Dermis blood vessel endothelial cell (primary cell): ENCODE data around the gene PTP4A2. TPM values are rescaled to one million over a fixed set of nuclear protein-coding genes. Genes with fewer than 3 reads are reported as not detected.
"Not testable (repeated sequence)": the region's sequence is repeated elsewhere in the genome, so short reads cannot be mapped to it uniquely, and the experiment has no call there.

Experiments
- DNase-seq: peaks from one replicate; pipeline ENCODE4 v3.0.0; 2010
- total RNA-seq: library from RNA; depleted of rRNA; stranded (reverse); fragments of >200 nt; gene quantifications from 2 replicates; pipeline ENCODE4 v1.2.3, GENCODE V29; 2014

PTP4A2 gene
- total RNA-seq, 1 donor from 2014 or later: 199 TPM

DNA sequence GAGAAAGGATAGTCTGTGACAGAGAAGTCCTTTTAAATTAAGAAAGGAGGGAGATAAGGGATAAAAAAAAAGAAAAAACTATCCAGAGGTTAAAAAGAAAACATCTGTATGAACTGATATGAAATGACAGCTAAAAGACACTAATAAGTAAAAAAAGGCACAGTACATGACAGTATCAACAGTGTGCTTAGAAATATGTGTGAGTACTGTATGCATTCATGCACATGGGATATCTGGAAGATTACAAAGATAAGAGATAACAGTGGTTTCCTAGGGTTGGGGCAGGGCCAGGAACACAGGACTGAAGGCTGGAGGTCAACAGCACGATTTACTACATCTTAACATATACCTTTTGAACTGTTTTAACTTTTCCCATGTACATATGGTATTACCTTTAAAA lies 13.3 kb downstream of the PTP4A2 start:
- DNase-seq: peak; percentile 28

DNA sequence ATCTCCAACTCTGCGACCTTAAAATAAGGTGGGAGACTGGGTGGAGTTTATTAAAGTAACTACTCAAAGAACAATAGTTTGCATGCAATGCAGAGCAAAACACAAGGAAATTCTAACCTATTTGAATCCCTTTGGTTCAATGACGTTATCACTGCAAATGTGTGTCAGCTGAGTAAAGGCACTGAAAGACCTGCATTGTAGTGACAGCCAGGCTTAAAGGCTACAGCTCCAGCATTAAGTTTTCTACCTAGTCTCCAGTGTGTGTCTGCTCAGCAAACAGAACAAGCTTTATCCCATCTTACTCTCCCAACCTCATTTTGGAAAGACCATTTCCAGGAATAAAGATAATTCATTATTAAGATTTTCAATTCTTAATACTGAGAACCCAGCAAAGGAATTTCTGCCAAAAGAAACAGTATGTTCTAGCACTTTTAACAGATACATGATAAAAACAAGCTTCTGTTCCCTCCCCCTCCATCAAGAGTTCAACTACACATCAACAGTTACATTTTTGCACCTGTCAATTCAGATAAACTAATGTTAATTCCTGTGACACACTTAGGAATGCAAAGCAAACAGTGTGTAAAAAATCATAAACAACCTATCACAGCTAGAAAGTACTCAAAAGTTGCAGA lies 14.2 kb downstream of the PTP4A2 start:
- DNase-seq: peak; percentile 44

DNA sequence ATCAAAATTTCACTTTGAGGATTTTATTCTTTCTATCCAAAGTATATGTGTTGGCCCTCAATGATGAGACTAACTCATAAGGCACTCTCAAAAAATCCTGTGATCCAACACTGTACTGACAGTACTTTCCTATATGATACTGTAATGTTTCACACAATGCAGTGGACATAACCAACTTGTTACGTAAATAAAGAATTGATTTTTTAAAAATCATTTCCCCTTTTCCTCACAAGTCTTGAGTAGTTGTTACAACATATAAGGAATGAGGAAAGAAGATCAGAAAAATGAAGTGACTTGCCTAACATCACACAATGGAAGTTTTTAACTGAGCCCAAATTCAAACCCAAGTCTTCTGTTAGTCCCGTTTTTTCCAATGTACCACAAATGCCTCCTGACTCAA lies 17.2 kb downstream of the PTP4A2 start:
- no peak for DNase-seq

DNA sequence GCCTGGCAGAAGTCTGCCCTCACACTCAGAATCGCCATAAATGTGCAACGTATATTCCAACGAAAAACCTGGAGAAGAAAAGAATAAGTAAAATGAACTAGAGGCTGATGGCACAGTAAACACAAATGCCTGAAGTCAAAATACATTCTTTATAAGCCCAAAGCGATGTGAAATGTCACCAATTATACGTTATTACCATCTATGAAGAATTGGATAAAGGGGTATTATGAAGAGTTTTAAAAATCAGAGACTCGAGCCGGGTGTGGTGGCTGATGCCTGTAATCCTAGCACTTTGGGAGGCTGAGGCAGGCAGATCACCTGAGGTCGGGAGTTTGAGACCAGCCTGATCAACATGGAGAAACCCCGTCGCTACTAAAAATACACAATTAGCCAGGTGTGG lies 18.6 kb downstream of the PTP4A2 start:
- no peak for DNase-seq

DNA sequence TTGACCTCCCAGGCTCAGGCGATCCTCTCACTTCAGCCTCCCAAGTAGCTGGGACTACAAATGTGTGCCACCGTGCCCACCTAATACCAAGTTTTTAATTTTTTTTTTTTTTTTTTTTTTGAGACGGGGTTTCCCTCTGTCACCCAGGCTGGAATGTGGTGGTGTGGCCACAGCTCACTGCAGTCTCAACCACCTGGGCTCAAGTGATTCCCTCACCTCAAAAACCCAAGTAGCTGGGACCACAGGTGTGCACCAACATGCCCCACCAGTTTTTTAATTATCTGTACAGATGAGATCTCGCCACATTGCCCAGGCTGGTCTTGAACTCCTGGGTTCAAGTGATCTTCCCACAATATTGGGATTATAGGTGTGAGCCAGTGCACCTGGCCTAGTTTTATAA lies 22.7 kb downstream of the PTP4A2 start:
- DNase-seq: no peak

DNA sequence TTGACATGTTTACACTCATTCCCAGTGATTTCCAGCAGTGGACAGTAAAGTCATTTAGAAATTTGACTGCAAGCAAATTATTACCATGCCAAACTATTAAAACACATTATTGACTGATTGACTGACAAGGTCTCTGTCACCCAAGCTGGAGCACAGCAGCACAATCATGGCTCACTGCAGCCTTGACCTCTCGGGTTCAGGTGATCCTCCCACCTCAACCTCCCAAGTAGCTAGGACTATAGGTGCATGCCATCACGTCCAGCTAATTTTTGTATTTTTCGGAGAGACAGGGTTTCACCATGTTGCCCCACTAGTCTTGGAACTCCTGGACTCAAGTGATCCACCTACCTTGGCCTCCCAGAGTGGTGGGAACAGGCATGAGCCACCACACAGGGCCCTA lies 24.2 kb downstream of the PTP4A2 start:
- no peak for DNase-seq

DNA sequence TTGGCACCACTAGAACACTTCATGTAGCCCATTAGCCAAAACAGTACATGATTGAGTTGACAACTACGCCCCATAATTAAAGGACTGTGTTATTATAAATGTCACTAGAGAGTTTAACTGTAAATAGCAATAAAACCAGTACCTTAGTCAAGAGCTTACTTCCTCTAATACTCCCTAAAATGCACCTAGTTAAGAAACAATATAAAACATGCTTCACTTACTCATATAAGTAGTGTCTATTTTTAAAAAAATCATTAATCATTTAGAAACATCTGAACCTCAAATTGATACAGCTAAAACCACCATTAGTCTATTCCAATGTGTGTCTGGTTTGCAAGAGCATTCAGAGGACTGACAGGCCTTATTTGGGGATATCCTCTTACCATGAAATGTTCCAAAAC lies 25.3 kb downstream of the PTP4A2 start:
- DNase-seq: no peak

DNA sequence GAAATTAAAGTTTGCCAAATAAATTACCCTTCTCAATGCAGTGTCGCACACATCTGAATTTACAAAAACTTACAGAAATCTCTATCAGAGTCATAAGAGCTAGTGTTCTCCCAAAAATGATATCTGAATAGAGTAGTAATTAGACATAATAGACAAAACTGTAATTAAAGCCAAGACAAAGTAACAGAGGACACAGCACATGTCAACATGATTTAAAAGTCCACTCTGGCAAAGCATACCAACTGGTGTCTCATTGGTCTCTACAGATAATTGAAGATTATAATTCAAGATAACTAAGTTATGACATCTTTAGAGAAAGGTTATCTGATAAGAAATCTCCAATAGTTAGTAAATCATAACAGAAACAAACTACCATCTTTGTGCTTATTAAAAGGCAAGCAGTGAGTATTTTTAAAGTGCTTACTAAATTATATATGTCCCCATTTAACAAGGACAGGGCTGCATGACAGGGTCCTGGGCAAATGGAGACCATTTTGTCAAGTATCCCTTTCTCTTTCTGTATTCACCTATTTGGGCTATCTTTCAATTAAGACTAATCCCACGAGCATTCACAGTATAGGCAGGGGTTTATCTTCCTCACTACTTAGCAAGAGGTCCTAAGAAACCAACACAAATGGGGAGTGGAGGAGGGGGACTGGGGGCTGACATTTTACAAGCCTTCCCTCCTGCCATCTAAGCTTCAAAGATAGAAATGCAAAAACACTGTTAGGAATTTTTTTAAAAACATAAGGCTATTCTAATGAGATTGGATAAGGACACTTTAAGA lies 26.0 kb downstream of the PTP4A2 start:
- no peak for DNase-seq

DNA sequence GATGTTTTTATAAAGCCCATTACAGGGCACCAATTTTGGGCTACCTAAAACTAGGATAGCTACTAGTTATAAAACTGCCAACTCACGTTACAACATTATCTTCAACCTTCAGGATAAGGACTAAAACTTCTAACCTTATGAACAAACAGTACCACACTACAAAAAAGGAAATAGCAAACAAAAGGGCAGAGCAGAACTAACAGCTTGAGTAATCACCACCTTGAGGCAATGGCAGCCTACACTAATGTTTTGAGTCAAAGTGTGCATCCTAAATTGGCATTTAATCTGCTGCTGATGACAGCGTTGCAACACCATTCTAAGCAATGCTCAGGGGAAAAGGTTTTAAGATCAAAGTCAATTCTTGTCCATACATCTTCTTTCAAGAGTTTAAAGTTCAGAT lies 27.2 kb downstream of the PTP4A2 start:
- DNase-seq: peak; percentile 12

DNA sequence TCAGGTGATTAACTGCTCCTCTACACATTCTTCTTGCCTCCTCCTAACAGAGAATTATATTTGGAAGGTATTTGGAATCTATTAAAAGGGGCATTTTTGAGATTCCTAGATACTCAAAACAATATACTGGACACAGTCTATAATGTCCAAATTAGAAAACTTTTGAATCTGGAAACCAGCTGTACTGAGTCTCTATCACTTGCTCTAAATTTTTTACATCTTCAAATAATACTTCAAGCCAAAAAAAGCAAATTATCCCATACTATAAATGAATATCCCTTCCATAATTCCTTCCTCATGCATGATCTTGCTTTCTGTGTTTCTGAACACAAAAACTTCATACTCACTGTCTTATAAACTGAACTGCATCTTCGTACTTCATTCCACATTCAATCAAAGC lies 28.5 kb downstream of the PTP4A2 start:
- DNase-seq: no peak

DNA sequence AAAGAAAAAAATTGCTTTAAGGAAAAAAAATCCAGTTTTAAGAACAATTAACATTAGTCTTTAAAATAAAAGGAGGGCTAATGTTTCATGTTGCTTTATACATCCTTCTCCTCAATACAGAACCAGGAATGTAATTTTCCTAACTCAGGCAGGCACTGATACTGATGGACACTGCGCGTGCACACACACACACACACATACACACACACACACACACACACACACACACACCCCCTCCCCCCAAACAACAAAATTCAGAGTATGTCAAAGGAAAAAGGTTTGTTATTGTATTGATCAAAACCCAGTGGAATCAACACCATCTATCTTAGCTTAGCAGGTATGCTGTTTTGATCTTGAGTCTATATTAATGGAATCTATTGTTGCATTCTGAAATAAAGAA lies 31.6 kb downstream of the PTP4A2 start:
- no peak for DNase-seq

DNA sequence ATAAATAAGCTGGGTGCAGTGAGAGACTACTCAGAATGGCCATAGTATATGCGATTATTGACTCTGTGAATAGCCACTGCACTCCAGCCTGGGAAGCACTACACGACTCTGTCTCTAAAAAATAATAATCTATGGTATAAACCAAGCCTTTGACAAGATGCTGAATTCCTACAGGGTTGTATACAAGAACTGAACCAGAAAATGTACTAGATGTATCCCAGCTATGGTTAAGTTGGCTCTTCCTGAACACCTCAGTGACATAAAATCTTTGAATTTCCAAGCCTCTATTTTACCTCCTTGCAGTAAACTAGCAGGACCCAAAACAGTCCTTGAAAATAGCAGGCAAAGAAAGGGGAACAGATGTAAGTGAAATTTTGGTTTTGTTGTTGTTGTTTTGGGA lies 32.5 kb downstream of the PTP4A2 start:
- no peak for DNase-seq

DNA sequence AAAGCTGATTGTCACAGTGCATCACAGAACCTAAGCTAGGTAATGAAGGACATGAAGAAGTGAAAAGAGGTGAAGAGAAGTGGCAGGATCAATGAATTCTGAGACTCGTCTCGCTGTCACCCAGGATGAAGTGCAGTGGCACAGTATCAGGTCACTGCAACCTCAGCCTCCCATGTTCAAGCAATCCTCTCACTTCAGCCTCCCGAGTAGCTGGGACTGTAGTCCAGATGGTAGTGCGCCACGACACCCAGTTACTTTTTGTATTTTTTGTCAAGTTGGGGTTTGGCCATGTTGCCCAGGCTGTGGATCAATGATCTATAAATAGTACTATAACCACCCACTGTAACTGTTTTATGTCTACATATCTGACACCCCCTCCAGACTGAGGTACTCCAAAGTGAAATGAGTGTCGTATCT lies 33.1 kb downstream of the PTP4A2 start:
- no peak for DNase-seq

DNA sequence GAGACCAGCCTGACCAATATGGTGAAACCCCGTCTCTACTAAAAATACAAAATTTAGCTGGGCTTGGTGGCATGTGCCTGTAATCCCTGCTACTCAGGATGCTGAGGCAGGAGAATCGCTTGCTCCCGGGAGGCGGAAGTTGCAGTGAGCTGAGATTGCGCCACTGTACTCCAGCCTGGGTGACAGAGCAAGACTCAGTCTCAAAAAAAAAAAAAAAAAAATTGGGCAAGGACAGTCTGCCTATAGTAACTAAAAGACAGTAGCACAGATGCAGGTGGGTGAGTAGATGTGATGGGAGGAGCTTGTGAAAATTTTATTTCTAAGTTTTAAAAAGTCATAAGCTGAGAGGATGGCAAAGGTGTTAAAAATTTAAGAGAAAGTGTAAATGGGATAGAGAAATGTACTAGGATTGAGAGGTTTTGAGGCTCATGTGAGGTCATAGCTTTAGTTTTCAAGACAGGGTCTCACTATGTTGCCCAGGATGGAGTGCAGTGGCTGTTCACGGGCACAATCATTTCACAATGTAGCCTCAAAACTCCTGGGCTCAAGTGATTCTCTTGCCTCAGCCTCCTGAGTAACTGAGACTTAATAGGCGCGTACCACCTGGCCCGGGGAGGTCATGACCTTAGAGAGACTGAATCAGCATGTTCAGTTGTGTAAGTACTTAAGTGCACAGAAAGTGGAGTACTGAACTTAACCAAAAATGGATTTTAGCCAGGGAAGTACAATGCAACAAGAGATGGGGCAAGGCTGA lies 33.7 kb downstream of the PTP4A2 start:
- no peak for DNase-seq

DNA sequence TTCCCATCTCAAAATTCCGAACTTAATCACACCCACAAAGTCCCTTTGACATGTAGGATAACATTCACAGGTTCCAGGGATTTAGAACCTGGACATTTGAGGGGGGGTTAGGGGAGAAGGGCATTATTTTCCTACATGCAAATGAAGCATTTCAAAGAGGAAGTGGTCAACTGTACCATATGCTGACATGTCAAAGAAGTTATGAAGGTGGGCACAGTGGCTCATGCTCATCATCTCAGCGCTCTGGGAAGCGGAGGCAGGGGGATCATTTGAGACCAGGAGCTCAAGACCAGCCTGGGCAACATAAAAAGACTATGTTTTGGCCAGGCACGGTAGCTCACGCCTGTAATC lies 35.7 kb downstream of the PTP4A2 start:
- no peak for DNase-seq

DNA sequence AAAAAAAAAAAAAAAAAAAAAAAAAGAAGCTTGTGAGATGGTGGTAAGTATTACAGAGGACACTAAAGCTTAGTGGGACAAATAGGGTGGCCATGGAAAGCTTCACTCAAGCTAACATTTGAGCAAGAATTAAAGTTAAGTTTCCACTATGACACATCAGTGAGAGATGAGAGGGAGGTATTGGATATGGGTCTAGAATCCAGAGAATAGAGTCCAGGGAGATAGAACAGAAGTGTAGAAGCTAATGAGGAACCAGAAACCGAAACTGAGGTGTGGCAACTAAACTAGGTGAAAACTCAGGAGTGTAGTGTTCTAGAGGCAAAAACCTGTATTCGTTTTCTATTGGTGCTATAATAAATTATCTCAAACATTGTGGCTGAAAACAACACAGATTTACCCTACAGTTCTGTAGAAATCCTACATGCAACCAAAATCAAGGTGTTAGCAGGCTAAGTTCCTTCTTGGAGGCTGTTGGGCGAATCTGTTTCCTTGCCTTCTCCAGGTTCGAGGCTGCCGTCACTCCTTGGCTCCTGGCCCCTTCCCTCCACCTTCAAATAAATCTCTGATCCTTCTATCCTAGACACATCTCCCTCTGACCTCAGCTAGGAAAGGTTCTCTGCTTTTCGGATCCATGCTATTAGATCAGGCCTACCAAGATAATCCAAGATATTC lies 36.2 kb downstream of the PTP4A2 start:
- no peak for DNase-seq

DNA sequence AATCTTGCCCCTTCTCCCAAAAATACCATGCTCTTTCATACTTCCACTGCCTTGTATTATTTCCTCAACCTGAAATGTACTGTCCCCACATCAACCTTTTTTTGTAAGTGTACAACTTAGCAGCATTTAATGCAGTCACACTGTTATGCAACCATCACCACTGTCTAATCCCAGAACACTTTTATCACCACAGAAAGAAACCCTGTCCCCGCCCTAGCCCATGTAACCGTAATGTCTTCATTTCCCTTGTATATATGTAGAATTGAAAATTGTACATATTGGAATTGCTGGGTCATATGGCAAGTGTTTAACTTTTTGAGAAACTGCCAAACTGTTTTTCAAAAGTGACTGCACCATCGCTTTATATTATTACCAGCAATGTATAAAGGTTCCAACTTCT lies 37.4 kb downstream of the PTP4A2 start:
- DNase-seq: no peak

DNA sequence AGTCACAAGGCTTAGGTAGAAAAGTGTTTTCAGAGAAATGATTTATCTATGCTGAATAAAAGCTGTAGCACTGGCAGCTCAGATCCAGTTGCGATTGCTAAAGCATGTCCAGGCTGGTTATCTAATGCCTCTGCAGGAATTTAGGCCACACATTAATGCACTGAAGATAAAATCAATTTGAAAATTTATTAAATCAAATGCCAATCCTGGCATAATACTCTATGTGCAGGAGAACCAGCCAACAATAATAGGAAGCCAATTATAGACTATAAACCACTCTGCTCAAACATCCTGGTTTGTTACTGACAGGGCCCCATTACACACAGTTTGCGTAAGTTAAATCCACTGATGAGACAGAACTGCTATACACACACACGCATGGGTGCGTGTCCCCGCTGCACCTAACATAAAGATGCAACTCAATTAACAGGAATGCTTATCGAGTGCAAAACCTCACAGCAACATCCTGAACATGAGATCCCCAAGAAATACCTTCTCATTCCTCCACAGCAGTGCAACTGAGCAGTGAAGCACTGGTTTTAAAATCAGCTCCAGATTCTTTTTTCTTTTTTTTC lies 40.6 kb downstream of the PTP4A2 start:
- DNase-seq: peak; percentile 46

DNA sequence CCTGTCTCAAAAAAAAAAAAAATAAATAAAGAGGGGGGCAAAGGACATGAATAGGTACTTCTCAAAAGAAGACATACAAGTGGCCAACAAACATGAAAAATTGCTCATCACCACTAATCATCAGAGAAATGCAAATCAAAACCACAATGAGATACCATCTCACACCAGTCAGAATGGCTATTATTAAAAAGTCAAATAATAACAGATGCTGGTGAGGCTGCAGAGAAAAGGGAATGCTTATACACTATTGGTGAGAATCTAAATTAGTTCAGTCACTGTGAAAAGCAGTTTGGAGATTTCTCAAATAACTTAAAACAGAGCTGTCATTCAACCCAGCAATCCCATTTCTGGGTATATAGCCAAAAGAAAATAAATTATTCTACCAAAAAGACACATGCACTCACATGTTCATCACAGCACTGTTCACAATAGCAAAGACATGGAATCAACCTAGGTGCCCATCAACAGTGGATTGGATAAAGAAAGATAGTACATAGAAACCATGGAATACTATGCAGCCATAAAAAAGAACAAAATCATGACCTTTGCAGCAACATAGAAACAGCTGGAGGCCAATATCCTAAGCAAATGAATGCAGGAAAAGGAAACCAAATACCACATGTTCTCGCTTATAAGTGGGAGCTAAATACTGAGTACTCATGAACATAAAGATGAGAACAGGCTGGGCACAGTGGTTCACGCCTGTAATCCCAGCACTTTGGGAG lies 42.5 kb downstream of the PTP4A2 start:
- not testable (repeated sequence) for DNase-seq

DNA sequence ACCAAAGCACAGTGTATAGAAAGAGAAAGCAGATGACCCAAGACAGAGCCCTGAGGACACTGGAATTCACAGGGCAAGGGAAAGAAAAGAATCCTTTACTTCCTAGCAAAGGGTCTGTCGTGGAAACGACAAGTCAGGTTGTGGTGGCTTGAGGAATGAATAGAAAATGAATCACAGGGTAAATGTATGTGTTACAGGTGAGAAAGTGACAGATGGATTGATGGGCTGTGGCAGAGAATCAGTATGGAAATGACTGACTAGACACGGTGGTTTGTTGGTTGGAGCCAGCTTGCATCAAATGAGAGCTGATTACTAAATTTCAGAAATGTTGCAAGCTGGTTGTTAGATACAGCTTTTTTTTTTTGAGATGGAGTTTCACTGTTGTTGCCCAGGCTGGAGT lies 46.9 kb downstream of the PTP4A2 start:
- no peak for DNase-seq

DNA sequence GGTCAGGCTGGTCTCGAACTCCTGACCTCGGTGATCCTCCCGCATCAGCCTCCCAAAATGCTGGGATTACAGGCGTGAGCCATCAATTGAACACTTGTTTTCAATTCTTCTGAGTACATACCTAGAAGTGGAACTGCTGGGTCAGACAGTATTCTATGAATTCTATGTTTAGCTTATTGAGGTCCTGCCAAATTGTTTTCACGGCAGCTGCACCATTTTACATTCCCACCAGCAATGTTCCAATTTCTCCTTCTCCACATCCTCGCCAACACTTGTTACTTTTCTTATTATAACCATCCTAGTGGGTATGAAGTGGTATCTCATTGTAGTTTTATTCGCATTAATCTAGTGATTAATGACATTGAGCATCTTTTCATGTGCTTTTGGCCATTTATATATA lies 49.9 kb downstream of the PTP4A2 start:
- no peak for DNase-seq

DNA sequence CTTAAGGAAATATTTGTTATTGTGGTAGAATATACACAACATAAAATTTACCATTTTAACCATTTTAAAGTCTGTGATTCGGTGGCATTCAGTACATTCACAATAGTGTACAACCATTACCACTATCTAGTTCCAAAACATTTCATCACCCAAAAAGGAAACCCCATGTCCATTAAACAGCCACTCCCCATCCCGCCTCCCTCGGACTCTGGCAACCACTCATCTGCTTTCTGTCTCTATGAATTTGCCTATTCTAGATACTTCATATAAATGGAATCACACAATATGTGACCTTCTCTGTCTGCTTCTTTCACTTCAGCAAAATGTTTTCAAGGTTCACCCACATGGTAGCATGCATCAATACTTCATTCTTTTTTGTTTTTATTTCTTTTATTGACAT lies 51.3 kb downstream of the PTP4A2 start:
- no peak for DNase-seq
